NCI-H1092 treated with DMSO at 0.1 percent for 48 hours (cell line): Measurements from ENCODE around the gene TSPAN33.
"Not testable (repeated sequence)": the region's sequence is repeated elsewhere in the genome, so short reads cannot be mapped to it uniquely, and the experiment has no call there.

Experiments used
- DNase-seq: peaks from one replicate; lab custom pipeline; 2025; lab: John Stamatoyannopoulos, UW

The TSPAN33 gene

DNA sequence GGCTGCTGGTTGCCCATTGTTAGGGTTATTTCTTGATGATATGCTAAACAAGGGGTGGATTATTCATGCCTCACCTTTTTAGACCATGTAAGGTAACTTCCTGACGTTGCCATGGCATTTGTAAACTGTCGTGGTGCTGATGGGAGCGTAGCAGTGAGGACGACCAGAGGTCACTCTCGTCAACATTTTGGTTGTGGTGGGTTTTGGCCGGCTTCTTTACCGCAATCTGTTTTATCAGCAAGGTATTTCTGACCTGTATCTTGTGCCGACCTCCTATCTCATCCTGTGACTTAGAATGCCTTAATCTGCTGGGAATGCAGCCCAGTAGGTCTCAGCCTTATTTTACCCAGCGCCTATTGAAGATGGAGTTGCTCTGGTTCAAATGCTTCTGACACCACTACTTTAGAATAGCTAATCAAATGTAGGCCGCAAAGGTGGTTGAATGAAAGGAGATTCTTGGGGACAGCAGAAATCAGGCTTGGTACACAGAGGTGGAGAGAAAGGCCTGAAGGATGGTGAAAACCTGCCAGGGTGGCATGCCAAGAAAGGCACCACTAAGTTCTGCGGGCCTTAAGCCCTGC, 26.0 kb downstream of the TSPAN33 start:
- no peak for DNase-seq

GRCh38 chr7:129173861-129174260, 29.4 kb downstream of the TSPAN33 start:
- not testable (repeated sequence) for DNase-seq

- peak; percentile 20 for DNase-seq
Measured at GRCh38 chr7:129176916-129177710, 32.6 kb downstream of the TSPAN33 start.

DNA sequence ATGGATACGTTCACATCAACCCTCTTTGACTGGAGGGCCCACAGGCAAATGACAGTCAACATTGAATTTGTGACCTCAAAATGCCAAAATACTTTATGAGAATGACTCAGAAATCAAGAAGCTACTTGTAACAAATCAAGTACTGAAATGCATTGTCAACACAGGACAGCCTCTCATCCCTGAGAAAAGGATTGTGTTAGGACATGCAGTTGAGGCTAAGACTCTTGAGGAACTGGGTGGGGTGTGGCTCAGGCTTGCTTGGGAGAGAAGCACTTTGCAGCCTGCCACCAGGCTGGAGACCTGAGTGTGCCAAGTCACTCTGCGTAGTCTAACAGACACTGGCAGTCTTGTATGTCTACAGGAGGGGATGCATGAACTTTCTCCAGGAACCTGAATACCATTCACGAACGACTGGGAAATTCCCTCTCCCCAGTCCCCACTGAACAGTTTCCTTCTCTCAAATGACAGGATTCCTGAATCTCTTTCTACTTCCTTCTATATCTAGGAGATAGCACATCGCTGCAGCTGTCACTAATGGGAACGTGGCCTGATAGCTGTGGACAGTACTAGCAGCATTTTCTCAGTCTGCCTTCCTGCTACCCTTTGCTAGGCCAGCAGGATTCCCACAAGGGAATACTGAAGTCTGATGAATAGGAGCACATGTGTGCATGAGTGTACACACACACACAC, 40.6 kb downstream of the TSPAN33 start:
- DNase-seq: no peak

- no peak for DNase-seq
Measured at GRCh38 chr7:129186749-129187260, 42.3 kb downstream of the TSPAN33 start.

- no peak for DNase-seq
Measured at GRCh38 chr7:129187681-129188371, 43.3 kb downstream of the TSPAN33 start.

DNA sequence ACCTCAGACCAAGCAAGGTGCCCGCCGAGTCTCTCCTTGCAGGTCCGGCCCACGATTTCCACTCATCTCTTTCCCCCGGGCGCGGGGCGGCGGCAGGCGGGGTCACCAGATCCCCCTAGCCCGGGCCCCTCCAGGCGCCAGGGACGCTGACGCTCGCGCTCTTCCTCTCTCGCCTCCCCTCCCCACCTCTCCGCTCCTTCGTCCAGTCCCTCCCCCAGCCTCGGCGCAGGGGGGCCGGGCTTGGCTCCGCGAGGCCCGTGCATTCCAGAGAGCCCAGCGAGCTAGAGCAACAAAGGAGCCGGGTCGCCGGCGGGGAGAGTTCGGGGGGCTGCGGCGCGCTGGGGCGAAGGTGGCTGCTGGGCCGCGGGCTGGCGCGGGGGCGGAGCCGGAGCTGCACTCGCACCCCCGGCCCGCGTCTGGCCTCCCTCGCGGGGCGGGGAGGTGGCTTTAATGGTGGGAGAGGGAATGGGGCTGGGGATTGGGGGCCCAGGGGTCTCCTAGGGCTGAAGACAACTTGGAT, 43.9 kb downstream of the TSPAN33 start, which contains the start of gene SMO:
SMO (plus strand) TSS at position 262 of the 520 bp plus-strand sequence. CDS start 519 bp downstream, outside the sequence.
- DNase-seq: no peak

DNA sequence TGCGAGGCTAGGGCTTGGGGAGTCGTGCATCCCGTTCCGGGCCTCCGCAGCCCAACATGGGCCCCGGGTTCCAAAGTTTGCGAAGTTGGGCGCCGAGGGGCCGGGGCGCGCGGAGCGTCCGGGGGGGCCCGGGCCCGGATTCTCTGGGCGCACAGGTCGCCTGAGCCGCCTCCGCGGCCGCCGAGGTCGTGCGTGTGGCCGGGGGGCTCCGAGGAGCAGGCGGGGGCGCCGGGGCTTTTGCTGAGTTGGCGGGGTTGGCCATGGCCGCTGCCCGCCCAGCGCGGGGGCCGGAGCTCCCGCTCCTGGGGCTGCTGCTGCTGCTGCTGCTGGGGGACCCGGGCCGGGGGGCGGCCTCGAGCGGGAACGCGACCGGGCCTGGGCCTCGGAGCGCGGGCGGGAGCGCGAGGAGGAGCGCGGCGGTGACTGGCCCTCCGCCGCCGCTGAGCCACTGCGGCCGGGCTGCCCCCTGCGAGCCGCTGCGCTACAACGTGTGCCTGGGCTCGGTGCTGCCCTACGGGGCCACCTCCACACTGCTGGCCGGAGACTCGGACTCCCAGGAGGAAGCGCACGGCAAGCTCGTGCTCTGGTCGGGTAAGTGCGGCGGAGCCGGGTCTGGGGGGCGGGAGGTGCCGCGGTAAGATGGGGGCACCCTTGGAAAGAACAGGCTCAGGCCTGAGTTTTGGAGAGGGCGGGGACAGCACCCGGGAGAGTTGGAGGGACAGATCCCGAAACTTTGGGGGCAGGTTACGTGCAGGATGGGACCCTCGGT, 44.6 kb downstream of the TSPAN33 start:
- DNase-seq: no peak

GRCh38 chr7:129189661-129190310, 45.3 kb downstream of the TSPAN33 start:
- DNase-seq: no peak

GRCh38 chr7:129191272-129191671, 46.8 kb downstream of the TSPAN33 start:
- no peak for DNase-seq

GRCh38 chr7:129193892-129194291, 49.4 kb downstream of the TSPAN33 start:
- no peak for DNase-seq

DNA sequence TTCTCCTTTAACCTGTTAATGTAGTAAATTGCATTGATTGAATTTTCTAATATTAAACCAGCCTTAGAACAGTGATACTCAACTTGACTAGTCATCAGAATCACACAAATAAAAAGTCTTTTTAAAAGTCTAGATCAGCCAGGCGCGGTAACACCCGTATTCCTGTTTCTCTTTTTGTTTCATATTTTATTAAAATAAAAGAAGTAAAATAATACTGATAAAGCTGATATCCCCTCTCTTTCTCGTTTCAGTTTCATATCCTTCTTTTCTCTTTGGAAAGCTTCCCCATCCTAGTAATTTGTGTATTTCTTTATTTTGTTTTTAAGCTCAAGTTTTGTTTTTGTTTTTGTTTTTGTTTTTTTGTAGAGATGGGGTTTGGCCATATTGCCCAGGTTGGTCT, 53.3 kb downstream of the TSPAN33 start:
- DNase-seq: no peak

DNA sequence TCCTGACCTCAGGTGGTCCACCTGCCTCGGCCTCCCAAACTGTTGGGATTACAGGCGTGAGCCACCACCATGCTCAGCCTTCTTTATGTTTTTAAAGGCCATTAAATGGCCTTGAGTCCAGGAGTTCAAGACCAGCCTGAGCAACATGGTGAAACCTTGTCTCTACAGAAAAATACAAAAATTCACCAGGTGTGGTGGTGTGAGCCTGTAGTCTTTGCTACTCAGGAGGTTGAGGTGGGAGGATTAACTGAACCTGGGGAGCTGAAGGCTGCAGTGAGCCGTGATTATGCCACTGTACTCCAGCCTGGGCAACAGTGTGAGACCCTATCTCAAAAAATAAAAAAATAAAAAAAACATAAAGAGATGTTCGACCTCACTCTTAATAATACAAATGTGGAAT, 54.9 kb downstream of the TSPAN33 start:
- DNase-seq: no peak

GRCh38 chr7:129202058-129202777, 57.7 kb downstream of the TSPAN33 start:
- no peak for DNase-seq

DNA sequence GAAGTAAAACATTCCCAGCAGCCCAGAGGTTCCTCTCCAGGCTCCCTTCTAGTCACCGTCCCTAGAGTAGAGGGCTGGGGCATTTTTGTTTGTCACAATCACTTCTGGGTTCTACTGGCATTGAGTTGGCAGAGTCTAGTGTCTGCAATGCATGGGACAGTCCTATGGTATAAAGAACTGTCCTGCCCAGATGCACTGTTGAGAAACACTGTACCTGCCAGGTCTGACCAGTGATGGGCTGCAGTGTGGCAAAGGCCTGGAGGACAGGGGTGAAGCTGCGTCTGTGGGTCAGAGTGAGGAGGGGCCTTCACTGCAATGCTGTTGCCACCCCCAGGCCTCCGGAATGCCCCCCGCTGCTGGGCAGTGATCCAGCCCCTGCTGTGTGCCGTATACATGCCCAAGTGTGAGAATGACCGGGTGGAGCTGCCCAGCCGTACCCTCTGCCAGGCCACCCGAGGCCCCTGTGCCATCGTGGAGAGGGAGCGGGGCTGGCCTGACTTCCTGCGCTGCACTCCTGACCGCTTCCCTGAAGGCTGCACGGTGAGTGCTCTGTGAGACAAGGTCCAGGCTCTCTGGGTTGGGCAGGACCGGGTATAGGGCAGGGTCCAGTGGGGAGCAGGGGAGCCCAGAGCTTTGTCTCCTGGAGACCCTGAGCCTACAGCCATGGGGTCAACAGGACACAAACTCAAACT, 58.7 kb downstream of the TSPAN33 start:
- DNase-seq: no peak

DNA sequence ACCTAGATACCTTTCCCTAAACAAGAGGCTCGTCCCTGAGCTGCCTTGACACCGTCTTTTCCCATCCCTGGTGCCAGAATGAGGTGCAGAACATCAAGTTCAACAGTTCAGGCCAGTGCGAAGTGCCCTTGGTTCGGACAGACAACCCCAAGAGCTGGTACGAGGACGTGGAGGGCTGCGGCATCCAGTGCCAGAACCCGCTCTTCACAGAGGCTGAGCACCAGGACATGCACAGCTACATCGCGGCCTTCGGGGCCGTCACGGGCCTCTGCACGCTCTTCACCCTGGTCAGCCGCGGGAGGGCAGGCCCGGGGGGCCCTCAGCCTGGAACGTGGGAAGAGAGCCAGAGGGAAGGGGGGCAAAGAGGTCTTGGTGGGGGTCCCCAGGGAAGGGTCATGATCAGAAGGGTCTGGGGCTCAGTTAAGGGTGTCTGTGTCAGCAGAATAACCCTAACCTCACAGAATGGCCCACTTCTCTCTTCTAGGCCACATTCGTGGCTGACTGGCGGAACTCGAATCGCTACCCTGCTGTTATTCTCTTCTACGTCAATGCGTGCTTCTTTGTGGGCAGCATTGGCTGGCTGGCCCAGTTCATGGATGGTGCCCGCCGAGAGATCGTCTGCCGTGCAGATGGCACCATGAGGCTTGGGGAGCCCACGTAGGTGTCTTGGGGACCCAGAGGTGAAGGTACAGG, 60.8 kb downstream of the TSPAN33 start:
- DNase-seq: no peak

GRCh38 chr7:129205987-129206785, 61.7 kb downstream of the TSPAN33 start:
- no peak for DNase-seq

DNA sequence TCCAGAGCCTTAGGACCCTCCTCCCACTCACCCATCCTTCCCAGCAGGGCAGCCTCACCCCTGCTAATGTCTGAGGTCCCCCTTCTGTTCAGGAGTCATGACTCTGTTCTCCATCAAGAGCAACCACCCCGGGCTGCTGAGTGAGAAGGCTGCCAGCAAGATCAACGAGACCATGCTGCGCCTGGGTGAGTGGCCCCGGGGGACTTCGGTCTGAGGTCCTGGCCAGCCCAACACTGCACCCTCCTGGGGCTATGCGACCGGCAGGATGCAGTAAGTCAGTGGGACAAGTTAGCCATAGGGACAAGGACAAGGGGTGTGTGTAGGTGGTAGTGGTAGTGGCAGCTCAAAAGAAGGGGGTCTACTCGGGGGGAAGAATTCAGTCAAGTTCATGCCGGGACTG, 64.2 kb downstream of the TSPAN33 start:
- no peak for DNase-seq
